ENCODE data around the gene TOPAZ1.
A peak's percentile ranks its signal among the peaks of the same experiment; 100 is the strongest.

- TF ChIP-seq CTCF (IDR thresholded peaks at IDR 0.05) (peak; percentile 16; the same call in 1 of the 2 replicates), POLR2AphosphoS5 (IDR thresholded peaks at IDR 0.05; ENCODE audit: low read depth, low read length) (no peak)
Measured at GRCh38 chr3:44318891-44319311, 77.2 kb downstream of the TOPAZ1 start.
